ENCODE measurements around the gene SND1. TPM values are rescaled to one million over a fixed set of nuclear protein-coding genes. Genes with fewer than 3 reads are reported as not detected.

The SND1 gene
- total and polyA plus RNA-seq, 12 donors, result 58.9 to 266 (median 132) TPM

GRCh38 chr7:127710635-127711034 is 58.6 kb downstream of the SND1 start:
- 97 to 100% (median 97%) methylated on average over 1 of the region's 1 CpG for WGBS, 4 donors
- no peak for TF ChIP-seq CTCF (IDR thresholded peaks at IDR 0.05)
- no peak for TF ChIP-seq POLR2A (IDR thresholded peaks at IDR 0.05)
- Histone ChIP-seq H3K4me3 (no peak overlapping the region), H3K9me3 (replicated peaks in 1 of 3) (peaks cover 0 to 9% (median 6%) of the 10 kb centered on the region in 3 donors), H3K27me3 (no peaks in the 10 kb centered on the region), H3K27ac (no peak overlapping the region), H3K4me1 (replicated peaks in 1 of 2) (no peaks in the 10 kb centered on the region), H3K36me3 (replicated peaks in 1 of 2) (peaks cover 0 to 4% of the 10 kb centered on the region in 2 donors)
- intact Hi-C loops (cut with DNase I), result loop anchor here in 1 of 2 donors (10.0 kb wide), 1 partner anchor 324 kb away; the partner anchor contains the start of gene LRRC4
- DNase-seq, result no peak

DNA sequence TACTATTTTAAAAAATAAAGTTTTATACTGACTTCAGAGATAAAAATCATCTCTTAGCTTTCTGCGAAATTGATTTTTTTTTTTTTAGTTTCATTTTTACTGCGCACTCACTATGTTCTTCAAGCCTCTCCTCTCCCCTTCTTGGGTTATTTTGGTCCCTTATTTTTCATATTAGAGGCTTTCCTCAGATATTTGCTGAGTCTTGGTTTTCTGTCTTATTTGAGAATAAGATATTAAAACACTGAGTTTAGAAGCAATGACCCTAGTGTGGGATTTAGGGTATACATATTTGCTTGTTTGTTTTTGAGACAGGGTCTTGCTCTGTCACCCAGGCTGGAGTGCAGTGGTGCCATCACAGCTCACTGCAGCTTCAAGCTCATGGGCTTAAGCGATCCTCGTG is 59.9 kb downstream of the SND1 start:
- intact Hi-C loops (cut with DNase I), result loop anchor here in 1 of 2 donors (10.0 kb wide), 1 partner anchor 323 kb away; the partner anchor contains the start of gene LRRC4
- no peak for DNase-seq
- WGBS, 4 donors, result 94 to 99% (median 97%) methylated on average over 4 of the region's 4 CpGs
- H3K27me3 ChIP-seq, result no peaks in the 10 kb centered on the region
- no peak overlapping the region for H3K27ac ChIP-seq
- H3K9me3 ChIP-seq (replicated peaks in 1 of 3), result peaks cover 0 to 9% (median 6%) of the 10 kb centered on the region in 3 donors
- H3K4me3 ChIP-seq, result no peak overlapping the region
- H3K36me3 ChIP-seq (replicated peaks in 1 of 2), result peaks cover 0 to 3% of the 10 kb centered on the region in 2 donors
- no peaks in the 10 kb centered on the region for H3K4me1 ChIP-seq (replicated peaks in 1 of 2)
- TF ChIP-seq POLR2A (IDR thresholded peaks at IDR 0.05), result no peak
- TF ChIP-seq CTCF (IDR thresholded peaks at IDR 0.05), result no peak

DNA sequence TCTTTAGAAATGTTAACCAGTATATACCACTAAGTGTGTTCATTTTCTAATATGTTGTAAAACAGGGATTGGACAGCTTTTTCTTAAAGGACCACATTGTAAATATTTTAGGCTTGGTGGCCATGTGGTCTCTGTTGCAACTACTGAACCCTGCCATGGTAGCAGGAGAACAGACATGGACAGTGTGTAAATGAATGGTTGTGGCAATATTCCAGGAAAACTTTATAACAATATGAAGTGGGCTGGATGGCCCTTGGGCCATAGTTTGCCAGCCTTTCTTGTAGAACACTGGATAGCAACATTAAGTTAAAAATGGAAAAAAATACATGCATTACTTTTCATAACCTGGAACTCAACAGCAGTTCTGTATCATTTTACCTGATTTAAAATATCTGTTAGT is 61.0 kb downstream of the SND1 start:
- Histone ChIP-seq H3K4me3 (no peak overlapping the region), H3K4me1 (replicated peaks in 1 of 2) (no peaks in the 10 kb centered on the region), H3K36me3 (replicated peaks in 1 of 2) (peaks cover 0 to under 1% of the 10 kb centered on the region in 2 donors), H3K27ac (no peak overlapping the region), H3K27me3 (no peaks in the 10 kb centered on the region), H3K9me3 (replicated peaks in 1 of 3) (peaks cover 0 to 9% (median 6%) of the 10 kb centered on the region in 3 donors)
- DNase-seq, result no peak
- intact Hi-C loops (cut with DNase I), result loop anchor here in 1 of 2 donors (10.0 kb wide), 1 partner anchor 322 kb away; the partner anchor contains the start of gene LRRC4
- no peak for TF ChIP-seq CTCF (IDR thresholded peaks at IDR 0.05)
- no peak for TF ChIP-seq POLR2A (IDR thresholded peaks at IDR 0.05)

DNA sequence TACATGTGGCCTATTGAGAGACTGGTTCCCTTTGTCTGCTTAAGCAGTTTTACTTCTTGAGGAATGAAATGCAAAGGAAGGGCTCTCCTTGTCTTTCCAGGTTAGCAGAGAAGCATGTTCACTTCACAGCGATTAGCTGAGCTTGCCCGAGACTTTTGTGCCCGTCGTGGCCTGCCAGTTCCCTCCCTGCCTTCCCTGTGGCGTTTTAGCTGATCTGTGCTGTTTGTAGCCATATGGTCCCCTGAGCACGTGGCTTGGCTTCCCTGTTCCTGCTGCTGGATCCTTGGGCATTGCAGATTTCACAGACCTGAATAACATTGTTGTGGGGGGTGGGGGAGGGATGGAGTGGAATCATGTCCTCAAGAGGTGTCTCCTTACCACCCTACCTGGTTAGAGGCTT is 61.8 kb downstream of the SND1 start:
- 77 to 95% (median 88%) methylated on average over 6 of the region's 6 CpGs for WGBS, 4 donors
- Histone ChIP-seq H3K9me3 (replicated peaks in 1 of 3) (peaks cover 0 to 9% (median 6%) of the 10 kb centered on the region in 3 donors), H3K4me1 (replicated peaks in 1 of 2) (no peaks in the 10 kb centered on the region), H3K27ac (no peak overlapping the region), H3K27me3 (no peaks in the 10 kb centered on the region), H3K36me3 (replicated peaks in 1 of 2) (no peaks in the 10 kb centered on the region), H3K4me3 (no peak overlapping the region)
- DNase-seq, result peak in 5 of 7 donors; percentile 15 to 68 (median 26)
- intact Hi-C loops (cut with DNase I), result loop anchor here in 1 of 2 donors (10.0 kb wide), 1 partner anchor 321 kb away; the partner anchor contains the start of gene LRRC4
- TF ChIP-seq POLR2A (IDR thresholded peaks at IDR 0.05), result no peak
- no peak for TF ChIP-seq CTCF (IDR thresholded peaks at IDR 0.05)
